ENCODE results near the gene TYK2.
"Not testable (repeated sequence)": the region's sequence is repeated elsewhere in the genome, so short reads cannot be mapped to it uniquely, and the experiment has no call there.

The TYK2 gene

DNA sequence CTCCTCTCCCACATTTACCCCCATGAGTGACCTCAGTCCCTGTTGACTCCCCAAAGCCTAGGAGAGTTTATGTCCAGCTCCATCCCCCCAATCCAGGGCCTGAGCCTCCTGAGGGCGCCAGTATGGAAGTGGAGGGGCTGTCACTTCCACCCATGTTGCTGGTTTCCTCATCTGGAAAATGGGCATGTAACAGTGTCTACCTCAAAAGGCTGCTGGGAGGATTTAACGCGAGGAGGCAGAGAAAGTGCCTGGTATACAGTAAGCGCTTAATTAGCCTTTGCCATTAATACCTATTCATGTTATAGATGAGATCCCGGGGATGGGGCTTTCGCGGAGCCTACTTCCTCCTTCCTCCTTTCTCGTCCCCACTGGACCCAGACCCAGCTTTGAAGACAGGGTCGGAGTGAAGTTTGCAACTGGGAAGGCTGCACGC lies 476 bp downstream of the TYK2 start:
- DNase-seq (ENCODE audit: low spot score) (no peak), ATAC-seq (ENCODE audit: low read depth) (peak; percentile 1; the same call in 1 of the 3 replicates)
- H3K36me3 ChIP-seq (ENCODE audit: low read depth) = peaks cover 21% of the 10 kb centered on the region
- H3K4me1 ChIP-seq (ENCODE audit: insufficient read depth, poor library complexity, severe bottlenecking) = peaks cover 5% of the 10 kb centered on the region
- H3K27ac ChIP-seq (ENCODE audit: poor library complexity, severe bottlenecking) = peak overlapping the region; percentile 38
- TF ChIP-seq, protein P1, sequence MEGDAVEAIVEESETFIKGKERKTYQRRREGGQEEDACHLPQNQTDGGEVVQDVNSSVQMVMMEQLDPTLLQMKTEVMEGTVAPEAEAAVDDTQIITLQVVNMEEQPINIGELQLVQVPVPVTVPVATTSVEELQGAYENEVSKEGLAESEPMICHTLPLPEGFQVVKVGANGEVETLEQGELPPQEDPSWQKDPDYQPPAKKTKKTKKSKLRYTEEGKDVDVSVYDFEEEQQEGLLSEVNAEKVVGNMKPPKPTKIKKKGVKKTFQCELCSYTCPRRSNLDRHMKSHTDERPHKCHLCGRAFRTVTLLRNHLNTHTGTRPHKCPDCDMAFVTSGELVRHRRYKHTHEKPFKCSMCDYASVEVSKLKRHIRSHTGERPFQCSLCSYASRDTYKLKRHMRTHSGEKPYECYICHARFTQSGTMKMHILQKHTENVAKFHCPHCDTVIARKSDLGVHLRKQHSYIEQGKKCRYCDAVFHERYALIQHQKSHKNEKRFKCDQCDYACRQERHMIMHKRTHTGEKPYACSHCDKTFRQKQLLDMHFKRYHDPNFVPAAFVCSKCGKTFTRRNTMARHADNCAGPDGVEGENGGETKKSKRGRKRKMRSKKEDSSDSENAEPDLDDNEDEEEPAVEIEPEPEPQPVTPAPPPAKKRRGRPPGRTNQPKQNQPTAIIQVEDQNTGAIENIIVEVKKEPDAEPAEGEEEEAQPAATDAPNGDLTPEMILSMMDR (IDR thresholded peaks at IDR 0.05; ENCODE audit: poor library complexity, severe bottlenecking) = peak; percentile 8
- H3K4me3 ChIP-seq (ENCODE audit: severe bottlenecking) = peak overlapping the region; percentile 85
- H3K9me3 ChIP-seq (ENCODE audit: severe bottlenecking) = no peaks in the 10 kb centered on the region
- no peaks in the 10 kb centered on the region for H3K27me3 ChIP-seq (ENCODE audit: insufficient read depth, poor library complexity, severe bottlenecking)

DNA sequence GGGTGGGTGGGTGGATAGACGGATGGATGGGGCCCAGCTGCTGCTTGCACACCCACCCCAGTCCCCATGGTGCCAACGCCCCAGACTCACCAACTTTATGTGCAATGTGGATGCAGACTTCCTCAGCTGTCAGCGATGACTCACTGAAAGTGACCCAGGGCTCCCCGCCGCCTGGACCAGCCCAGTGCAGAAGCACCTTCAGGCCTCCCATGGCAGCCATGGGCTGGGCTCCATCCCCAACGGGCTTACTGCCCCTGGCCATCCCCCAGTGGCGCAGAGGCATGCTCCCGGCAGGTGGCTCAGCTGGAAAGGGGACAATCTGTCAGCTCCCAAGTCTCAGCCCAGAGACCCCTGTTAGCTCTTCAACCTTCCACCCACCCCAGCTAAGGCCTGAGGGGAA lies 2.2 kb downstream of the TYK2 start:
- Histone ChIP-seq H3K9me3 (ENCODE audit: severe bottlenecking) (no peaks in the 10 kb centered on the region), H3K27ac (ENCODE audit: poor library complexity, severe bottlenecking) (no peak overlapping the region), H3K36me3 (ENCODE audit: low read depth) (peaks cover 29% of the 10 kb centered on the region), H3K4me3 (ENCODE audit: severe bottlenecking) (no peak overlapping the region), H3K27me3 (ENCODE audit: insufficient read depth, poor library complexity, severe bottlenecking) (no peaks in the 10 kb centered on the region), H3K4me1 (ENCODE audit: insufficient read depth, poor library complexity, severe bottlenecking) (peaks cover 5% of the 10 kb centered on the region)
- TF ChIP-seq, protein P1 (IDR thresholded peaks at IDR 0.05; ENCODE audit: poor library complexity, severe bottlenecking) = no peak
- no peak for DNase-seq (ENCODE audit: low spot score)
- ATAC-seq (ENCODE audit: low read depth) = no peak

- H3K4me3 ChIP-seq (ENCODE audit: severe bottlenecking); H3K9me3 ChIP-seq (ENCODE audit: severe bottlenecking); H3K27ac ChIP-seq (ENCODE audit: poor library complexity, severe bottlenecking); H3K27me3 ChIP-seq (ENCODE audit: insufficient read depth, poor library complexity, severe bottlenecking); DNase-seq (ENCODE audit: low spot score); ATAC-seq (ENCODE audit: low read depth); H3K4me1 ChIP-seq (ENCODE audit: insufficient read depth, poor library complexity, severe bottlenecking): not testable (repeated sequence)
- peaks cover 32% of the 10 kb centered on the region for H3K36me3 ChIP-seq (ENCODE audit: low read depth)
These were observed 3.2 kb downstream of the TYK2 start for GRCh38 chr19:10377140-10377640.

GRCh38 chr19:10374931-10375330 lies 5.4 kb downstream of the TYK2 start:
- Histone ChIP-seq H3K36me3 (ENCODE audit: low read depth) (peaks cover 44% of the 10 kb centered on the region), H3K4me1 (ENCODE audit: insufficient read depth, poor library complexity, severe bottlenecking) (peaks cover 5% of the 10 kb centered on the region), H3K27me3 (ENCODE audit: insufficient read depth, poor library complexity, severe bottlenecking) (no peaks in the 10 kb centered on the region), H3K27ac (ENCODE audit: poor library complexity, severe bottlenecking) (no peak overlapping the region), H3K9me3 (ENCODE audit: severe bottlenecking) (no peaks in the 10 kb centered on the region), H3K4me3 (ENCODE audit: severe bottlenecking) (no peak overlapping the region)
- DNase-seq (ENCODE audit: low spot score) (no peak), ATAC-seq (ENCODE audit: low read depth) (no peak)
- TF ChIP-seq, protein P1 (IDR thresholded peaks at IDR 0.05; ENCODE audit: poor library complexity, severe bottlenecking) = no peak

DNA sequence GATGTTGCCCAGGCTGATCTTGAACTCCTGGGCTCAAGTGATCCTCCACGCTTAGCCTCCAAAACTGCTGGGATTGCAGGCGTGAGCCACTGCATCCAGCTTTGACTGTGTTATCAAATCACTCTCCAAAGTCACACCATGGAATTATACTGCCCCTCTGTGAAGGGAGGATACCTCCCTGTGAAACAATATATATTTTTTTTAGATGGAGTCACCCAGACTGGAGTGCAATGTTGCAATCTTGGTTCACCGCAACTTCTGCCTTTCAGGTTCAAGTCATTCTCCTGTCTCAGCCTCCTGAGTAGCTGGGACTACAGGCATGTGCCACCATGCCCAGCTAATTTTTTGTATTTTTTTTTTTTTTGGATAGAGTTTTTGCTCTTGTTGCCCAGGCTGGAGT lies 7.7 kb downstream of the TYK2 start:
- Histone ChIP-seq H3K27ac (ENCODE audit: poor library complexity, severe bottlenecking) (no peak overlapping the region), H3K4me1 (ENCODE audit: insufficient read depth, poor library complexity, severe bottlenecking) (no peaks in the 10 kb centered on the region), H3K36me3 (ENCODE audit: low read depth) (peaks cover 43% of the 10 kb centered on the region), H3K9me3 (ENCODE audit: severe bottlenecking) (no peaks in the 10 kb centered on the region), H3K4me3 (ENCODE audit: severe bottlenecking) (no peak overlapping the region), H3K27me3 (ENCODE audit: insufficient read depth, poor library complexity, severe bottlenecking) (no peaks in the 10 kb centered on the region)
- ATAC-seq (ENCODE audit: low read depth) (no peak), DNase-seq (ENCODE audit: low spot score) (no peak)
- TF ChIP-seq, protein P1 (IDR thresholded peaks at IDR 0.05; ENCODE audit: poor library complexity, severe bottlenecking) = no peak

Measured in RWPE2 (cell line).